GM21528 (cell line): ENCODE data around the gene POLR3E.

Experiments used
- ATAC-seq: cut with Tn5 transposase; IDR thresholded peaks from one replicate; pipeline ENCODE4 v1.9.1; 2021; ENCODE audit warnings: mild to moderate bottlenecking, moderate library complexity; ENCODE audit not compliant: unreplicated experiment, low FRiP score

POLR3E gene

GRCh38 chr16:22316411-22316811 is 19.2 kb downstream of the POLR3E start:
- ATAC-seq: no peak

GRCh38 chr16:22317001-22317530 is 19.9 kb downstream of the POLR3E start:
- no peak for ATAC-seq

- ATAC-seq: no peak
These were observed 20.4 kb downstream of the POLR3E start for GRCh38 chr16:22317625-22318024.

GRCh38 chr16:22318690-22319358 is 21.6 kb downstream of the POLR3E start:
- no peak for ATAC-seq

- no peak for ATAC-seq
These were observed 23.5 kb downstream of the POLR3E start for GRCh38 chr16:22320572-22321339.

- no peak for ATAC-seq
These were observed 24.3 kb downstream of the POLR3E start for GRCh38 chr16:22321340-22322001.

GRCh38 chr16:22322021-22322471 is 24.8 kb downstream of the POLR3E start:
- ATAC-seq: no peak

GRCh38 chr16:22322741-22323140 is 25.5 kb downstream of the POLR3E start:
- ATAC-seq: no peak

GRCh38 chr16:22323173-22323958 is 26.2 kb downstream of the POLR3E start:
- no peak for ATAC-seq

GRCh38 chr16:22323959-22324786 is 27.0 kb downstream of the POLR3E start:
- ATAC-seq: no peak

- no peak for ATAC-seq
These were observed 27.8 kb downstream of the POLR3E start for GRCh38 chr16:22324787-22325597.

GRCh38 chr16:22325598-22326368 is 28.6 kb downstream of the POLR3E start:
- ATAC-seq: no peak

- ATAC-seq: no peak
These were observed 29.1 kb downstream of the POLR3E start for GRCh38 chr16:22326369-22326652.

GRCh38 chr16:22326771-22327445 is 29.7 kb downstream of the POLR3E start:
- no peak for ATAC-seq

GRCh38 chr16:22327446-22327775 is 30.2 kb downstream of the POLR3E start:
- ATAC-seq: no peak

- ATAC-seq: no peak
These were observed 31.0 kb downstream of the POLR3E start for GRCh38 chr16:22328081-22328725.

- ATAC-seq: no peak
These were observed 32.0 kb downstream of the POLR3E start for GRCh38 chr16:22329199-22329695.
